HT1080 (cell line): ENCODE results near the gene SNX22. TPM values are rescaled to one million over a fixed set of nuclear protein-coding genes. Genes with fewer than 3 reads are reported as not detected.

ENCODE experiments used
- DNase-seq: peaks from one replicate; pipeline ENCODE4 v3.0.0-alpha.2; 2015; ENCODE audit warnings: low read depth
- total RNA-seq: library from RNA; depleted of rRNA; stranded (reverse); fragments of >200 nt; shearing (Covaris generic); gene quantifications from 2 replicates; pipeline ENCODE4 v1.2.3, GENCODE V29; 2014

Gene SNX22
- total RNA-seq, 1 experiment from 2014 or later: 2.3 TPM

DNA sequence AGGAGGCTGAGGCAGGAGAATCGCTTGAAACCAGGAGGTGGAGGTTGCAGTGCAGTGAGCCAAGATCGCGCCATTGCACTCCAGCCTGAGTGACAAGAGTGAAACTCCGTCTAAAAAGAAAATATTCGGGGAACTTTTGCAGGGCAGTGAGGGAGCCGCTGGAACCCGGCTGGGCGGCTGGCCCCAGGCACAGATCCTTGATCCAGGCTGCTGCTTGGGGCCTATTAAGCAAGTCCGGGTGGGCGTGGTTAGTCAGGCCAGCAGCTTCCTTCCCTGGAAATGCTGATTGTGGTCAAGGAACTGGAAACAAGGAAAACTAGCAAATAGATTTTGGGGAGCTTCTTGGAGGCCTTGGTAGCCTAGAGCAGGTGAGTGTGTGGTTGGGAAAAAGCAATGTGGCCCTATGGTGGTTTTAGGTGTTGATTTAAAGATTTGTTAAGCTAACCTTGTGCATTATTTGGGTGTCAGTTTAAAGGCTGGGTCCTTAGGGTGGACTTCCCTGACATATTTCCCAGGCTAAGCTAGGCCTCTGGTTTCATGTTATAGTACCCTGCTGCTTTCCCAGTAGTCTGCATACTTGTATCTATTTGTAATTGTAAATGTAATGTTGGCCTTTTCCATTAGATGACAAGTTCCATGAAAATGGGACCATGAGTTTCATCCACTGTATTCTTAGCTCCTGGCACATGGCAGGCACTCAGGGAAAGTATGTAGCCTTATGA is 17.7 kb upstream of the SNX22 start:
- DNase-seq: no peak

- DNase-seq: no peak
Measured at GRCh38 chr15:64134345-64134829, 17.1 kb upstream of the SNX22 start.

DNA sequence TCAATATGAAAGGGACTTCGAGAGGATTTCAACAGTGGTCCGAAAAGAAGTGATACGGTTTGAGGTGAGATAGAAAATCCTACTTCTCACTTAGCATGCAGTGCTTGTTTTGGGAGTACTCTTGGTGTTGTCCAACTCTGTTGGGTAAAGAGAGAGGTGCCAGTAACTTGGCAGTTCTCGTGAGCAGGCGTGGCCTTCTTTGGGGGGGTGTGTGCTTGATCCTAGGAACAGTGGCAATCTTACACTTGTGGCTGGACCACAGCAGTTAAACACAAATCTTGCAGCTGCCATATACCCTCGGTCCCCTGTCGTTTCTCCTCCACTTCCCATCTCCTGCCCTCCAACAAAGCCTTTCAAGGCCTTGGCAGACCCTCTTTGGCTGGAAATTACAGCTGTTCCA is 15.2 kb upstream of the SNX22 start:
- DNase-seq: no peak

- no peak for DNase-seq
Measured at GRCh38 chr15:64137226-64137833, 14.2 kb upstream of the SNX22 start.

DNA sequence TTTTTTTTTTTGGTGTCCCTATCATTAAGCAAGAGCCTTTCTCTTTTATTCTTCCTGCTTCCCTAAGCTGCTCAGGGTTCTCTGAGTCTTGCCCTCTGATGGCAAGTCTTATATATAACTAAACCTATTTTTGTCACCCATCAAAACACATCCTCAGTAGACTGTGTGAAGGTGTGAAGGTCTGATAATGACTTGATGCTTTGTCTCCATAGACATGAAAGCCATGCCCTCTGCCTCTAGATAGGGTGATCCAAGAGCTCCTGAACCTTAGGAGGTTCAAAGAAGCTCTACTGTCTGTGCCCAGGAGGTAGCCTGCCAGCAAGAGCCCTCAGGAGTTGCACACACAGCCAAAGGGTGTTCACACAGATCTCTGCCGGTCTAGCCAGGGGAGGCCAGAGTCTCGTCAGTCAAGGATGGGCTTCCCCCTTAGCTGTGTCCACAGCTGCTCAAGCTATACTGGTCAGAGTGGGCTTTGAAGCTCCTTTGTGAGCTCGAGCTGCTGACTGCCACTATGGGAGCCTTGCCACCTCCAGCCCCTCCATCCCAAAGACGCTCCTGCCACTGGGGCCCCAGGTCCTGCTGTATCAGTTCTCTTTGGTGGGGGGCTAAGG is 13.1 kb upstream of the SNX22 start:
- no peak for DNase-seq

GRCh38 chr15:64141798-64142512 is 9.6 kb upstream of the SNX22 start:
- no peak for DNase-seq

GRCh38 chr15:64143276-64143675 is 8.3 kb upstream of the SNX22 start:
- DNase-seq: no peak

DNA sequence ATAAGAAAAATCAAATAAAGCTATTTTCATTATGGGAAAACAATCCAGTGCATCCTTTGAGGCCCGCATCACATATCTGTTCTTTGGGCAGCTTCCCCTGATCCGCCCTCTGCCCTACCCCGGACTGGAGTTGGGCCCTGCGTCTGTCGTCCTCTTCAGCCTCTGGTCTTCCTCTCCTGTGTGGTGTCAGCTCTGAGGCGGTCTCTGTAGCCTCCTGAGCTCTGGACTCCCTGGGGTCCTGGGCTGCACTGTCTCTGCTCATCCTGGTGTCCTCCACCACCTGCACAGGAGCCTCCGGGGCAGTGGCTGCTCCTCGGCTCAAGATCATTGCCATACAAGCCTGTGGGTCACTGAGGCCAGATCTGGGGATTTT is 7.4 kb upstream of the SNX22 start:
- DNase-seq: no peak

DNA sequence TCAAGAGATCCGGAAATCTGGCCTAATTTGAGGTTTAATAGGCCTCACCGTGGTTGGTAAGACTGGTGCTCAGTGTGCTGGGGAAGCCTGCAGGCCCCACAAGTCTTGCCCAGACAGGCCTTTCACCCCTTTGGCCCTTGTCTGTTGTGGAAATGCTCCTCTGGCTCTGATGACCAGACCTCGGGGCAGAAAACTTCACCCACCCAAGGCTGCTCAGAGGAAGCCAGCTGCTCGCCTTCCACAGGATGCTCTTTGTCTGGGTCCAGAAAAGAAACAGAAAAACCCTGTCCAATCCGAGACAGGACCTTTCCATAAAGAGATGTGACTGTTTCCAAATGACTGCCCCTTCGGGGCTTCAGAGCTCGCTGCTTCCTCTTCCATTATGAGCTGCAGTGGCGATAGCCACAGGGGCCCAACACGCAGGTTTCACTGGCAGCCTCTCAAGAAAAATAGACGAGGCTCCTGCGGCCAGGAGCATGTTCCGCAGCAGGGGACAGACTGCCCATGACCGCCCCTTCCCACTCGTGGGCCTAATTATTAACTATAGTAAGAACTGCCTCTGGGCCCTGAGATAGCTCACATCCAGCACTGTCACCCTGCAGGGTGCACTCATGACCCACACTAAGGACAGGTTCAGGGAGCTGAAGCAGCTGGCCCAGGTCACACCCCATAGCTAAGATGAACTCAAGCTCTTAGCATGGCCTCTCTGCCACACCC is 6.8 kb upstream of the SNX22 start:
- DNase-seq: no peak

- DNase-seq: no peak
Measured at GRCh38 chr15:64146041-64146440, 5.5 kb upstream of the SNX22 start.

DNA sequence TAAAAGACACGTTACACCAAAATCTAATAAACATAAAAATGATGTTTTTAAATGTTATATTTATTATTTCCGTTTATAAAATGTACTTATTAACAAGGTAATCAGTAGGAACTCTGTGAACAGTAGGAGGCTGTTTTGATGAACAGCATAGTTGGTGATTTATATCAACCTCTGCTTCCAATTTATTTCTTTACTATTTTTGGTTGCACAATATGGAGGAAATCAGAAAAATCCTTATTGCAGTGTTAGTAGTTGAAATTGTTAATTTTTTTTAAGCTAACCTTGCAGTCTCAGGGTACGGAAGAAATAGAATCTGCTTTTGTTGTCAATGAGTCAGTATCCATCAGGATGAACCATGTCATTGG is 5.0 kb upstream of the SNX22 start:
- no peak for DNase-seq

- no peak for DNase-seq
Measured at GRCh38 chr15:64146885-64147681, 4.4 kb upstream of the SNX22 start.

GRCh38 chr15:64148168-64148567 is 3.4 kb upstream of the SNX22 start:
- DNase-seq: no peak

DNA sequence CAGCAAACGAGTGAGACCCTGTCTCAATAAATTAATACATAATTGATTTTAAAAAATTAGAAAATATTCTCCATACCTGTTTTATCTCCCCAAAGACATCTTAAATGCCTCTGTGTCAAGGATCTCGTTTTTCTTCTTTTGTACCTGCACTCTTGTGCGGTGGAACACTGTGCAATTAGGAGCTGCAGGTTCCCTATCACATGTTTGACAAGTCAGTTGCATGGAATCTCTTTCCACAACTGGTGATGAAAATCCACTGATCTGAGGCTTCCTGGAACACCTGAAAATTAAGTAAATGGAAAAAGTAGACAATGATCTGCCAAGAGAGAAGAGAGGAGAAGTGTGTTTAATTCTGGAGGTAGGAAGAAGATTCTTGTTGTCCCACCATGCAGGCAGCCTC is 3.0 kb upstream of the SNX22 start:
- no peak for DNase-seq

GRCh38 chr15:64149424-64149823 is 2.1 kb upstream of the SNX22 start:
- DNase-seq: peak; percentile 49

GRCh38 chr15:64149893-64150578 is 1.5 kb upstream of the SNX22 start:
- DNase-seq: no peak

- DNase-seq: no peak
Measured at GRCh38 chr15:64152507-64153387, 1.2 kb downstream of the SNX22 start.

DNA sequence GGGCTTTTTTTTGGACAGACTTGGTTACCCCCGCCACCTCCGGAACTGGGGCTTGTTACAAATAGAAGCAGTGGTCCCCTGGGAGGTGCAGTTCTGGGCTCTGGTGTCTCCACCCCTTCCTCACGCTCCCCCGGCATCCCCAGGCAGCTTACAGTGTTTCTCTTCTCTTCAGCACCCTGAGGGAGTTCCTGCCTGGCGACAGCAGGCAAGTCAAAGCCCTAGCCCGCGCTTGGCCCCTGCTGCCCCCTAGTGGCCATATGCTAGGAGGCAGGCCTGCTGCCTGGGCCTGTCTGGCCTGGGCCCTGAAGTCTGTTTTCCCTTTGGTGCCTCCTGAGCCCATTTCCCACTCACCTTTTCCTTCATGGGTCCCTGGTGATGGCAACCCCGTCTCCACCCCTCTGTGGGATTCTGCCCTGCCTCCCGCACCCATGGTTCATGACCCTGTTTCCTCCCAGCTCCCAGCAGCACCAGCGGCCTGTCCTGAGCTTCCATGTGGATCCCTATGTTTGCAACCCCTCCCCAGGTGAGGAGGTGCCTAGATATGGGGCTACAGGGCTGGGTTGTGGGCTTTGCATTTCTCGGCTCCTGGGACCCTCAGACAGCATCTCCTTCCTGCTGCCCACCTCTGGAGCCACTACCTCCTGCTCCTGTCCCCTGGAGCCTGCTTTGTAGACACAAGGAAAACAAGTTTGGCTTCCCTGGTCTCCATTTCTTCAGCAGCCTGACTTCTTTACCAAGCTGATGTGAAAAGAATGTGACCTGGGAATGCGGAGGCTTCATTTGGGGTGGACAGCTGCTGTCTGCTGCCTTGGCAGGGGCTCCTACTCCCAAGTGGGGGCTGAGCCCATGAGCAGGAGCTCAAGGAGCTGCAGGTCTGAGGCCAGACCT is 2.2 kb downstream of the SNX22 start:
- DNase-seq: peak; percentile 80
